Measurements from ENCODE around the gene TIMM22. TPM values are rescaled to one million over a fixed set of nuclear protein-coding genes. Genes with fewer than 3 reads are reported as not detected.
"Not testable (repeated sequence)": the region's sequence is repeated elsewhere in the genome, so short reads cannot be mapped to it uniquely, and the experiment has no call there.

Gene TIMM22
- total RNA-seq, 1 donor, result 15.8 TPM

GRCh38 chr17:988561-988960, 8.4 kb upstream of the TIMM22 start:
- H3K4me3 ChIP-seq (ENCODE audit: low read depth, low read length), result no peak overlapping the region
- DNase-seq (ENCODE audit: low read depth), result no peak
- no peak for TF ChIP-seq CTCF (IDR thresholded peaks at IDR 0.05; ENCODE audit: insufficient read depth, low read length)

GRCh38 chr17:992933-993332, 4.0 kb upstream of the TIMM22 start:
- H3K4me3 ChIP-seq (ENCODE audit: low read depth, low read length), result no peak overlapping the region
- no peak for TF ChIP-seq CTCF (IDR thresholded peaks at IDR 0.05; ENCODE audit: insufficient read depth, low read length)
- DNase-seq (ENCODE audit: low read depth), result no peak

GRCh38 chr17:995324-995723, 1.6 kb upstream of the TIMM22 start:
- not testable (repeated sequence) for H3K4me3 ChIP-seq (ENCODE audit: low read depth, low read length); DNase-seq (ENCODE audit: low read depth)

GRCh38 chr17:998111-998510, 1.2 kb downstream of the TIMM22 start:
- DNase-seq (ENCODE audit: low read depth), result no peak
- no peak for TF ChIP-seq CTCF (IDR thresholded peaks at IDR 0.05; ENCODE audit: insufficient read depth, low read length)

GRCh38 chr17:1000597-1001461, 3.9 kb downstream of the TIMM22 start:
- DNase-seq (ENCODE audit: low read depth), result peak; percentile 44
- TF ChIP-seq CTCF (IDR thresholded peaks at IDR 0.05; ENCODE audit: insufficient read depth, low read length), result no peak
- H3K4me3 ChIP-seq (ENCODE audit: low read depth, low read length), result no peak overlapping the region

More at GRCh38 chr17:998111-998510, 1.2 kb downstream of the TIMM22 start:
- H3K4me3 ChIP-seq (ENCODE audit: low read depth, low read length), result peak overlapping the region; percentile 99

- TF ChIP-seq CTCF (IDR thresholded peaks at IDR 0.05; ENCODE audit: insufficient read depth, low read length), result no peak
- no peak overlapping the region for H3K4me3 ChIP-seq (ENCODE audit: low read depth, low read length)
- DNase-seq (ENCODE audit: low read depth), result peak; percentile 76
Measured at GRCh38 chr17:1001640-1002411, 4.9 kb downstream of the TIMM22 start.

- peak; percentile 23 for TF ChIP-seq CTCF (IDR thresholded peaks at IDR 0.05; ENCODE audit: insufficient read depth, low read length)
- H3K4me3 ChIP-seq (ENCODE audit: low read depth, low read length), result no peak overlapping the region
- DNase-seq (ENCODE audit: low read depth), result peak; percentile 60
Measured at GRCh38 chr17:1002412-1002753, 5.5 kb downstream of the TIMM22 start.
